GM12878 (cell line): ENCODE measurements around the gene NTM. TPM values are rescaled to one million over a fixed set of nuclear protein-coding genes. Genes with fewer than 3 reads are reported as not detected.

Source experiments
- ATAC-seq: fragments of 200-7000 bp; cut with Tn5 transposase; 3 replicates; pipeline ENCODE4 v1.9.1; 2020; ENCODE audit warnings: mild to moderate bottlenecking, moderate library complexity
- BruUV-seq: library from RNA; stranded (reverse); fragments of 400-500 nt; replicated peaks from 2 replicates; lab custom pipeline; 2021; lab: Mats Ljungman, UMichigan
- CTCF ChIA-PET: fragments of 300-600 bp; sonication (Branson Sonifier 250); formaldehyde crosslinking; extraction: SDS; loops from one replicate; lab custom pipeline; 2021; ENCODE audit warnings: inconsistent platforms; lab: Yijun Ruan, JAX
- POLR2A ChIA-PET: fragments of 350-600 bp; formaldehyde crosslinking; extraction: SDS; loops from one replicate; lab custom pipeline; 2021; ENCODE audit warnings: inconsistent platforms; lab: Charles Lee
- RAD21 ChIA-PET: fragments of 300-600 bp; sonication (Branson Sonifier 250); formaldehyde crosslinking; loops from one replicate; lab custom pipeline; 2023; ENCODE audit warnings: antibody characterized with exemption; ENCODE audit not compliant: unreplicated experiment; lab: Charles Lee
- SMC1A ChIA-PET: fragments of 300-600 bp; sonication (Branson Sonifier 250); formaldehyde crosslinking; loops from one replicate; lab custom pipeline; 2023; ENCODE audit not compliant: unreplicated experiment, uncharacterized antibody; lab: Charles Lee
- DNase-seq: peaks from one replicate; pipeline ENCODE4 v3.0.0-alpha.2; 2011; ENCODE audit warnings: low read depth, low spot score
- FAIRE-seq: peaks from 3 replicates; lab custom pipeline; 2011; peaks lifted over from hg19 to GRCh38; lab: Jason Lieb, UNC
- H2AFZ ChIP-seq: 2 replicates; pipeline ENCODE4 v1.6.0; 2011; ENCODE audit warnings: low read depth, low read length, control low read depth; ENCODE audit not compliant: control insufficient read depth
- H3K27ac ChIP-seq: 2 replicates; pipeline ENCODE4 v1.5.1; 2011; ENCODE audit warnings: control low read depth; ENCODE audit not compliant: control insufficient read depth, insufficient read depth
- H3K27me3 ChIP-seq, 2 experiments: replicated peaks in 1 of 2; 2 replicates each; pipeline versions ENCODE4 v1.6.0 to v1.6.1; 2011; ENCODE audit warnings: low read length in 1 of 2; ENCODE audit not compliant: control insufficient read depth in 2 of 2, insufficient read depth in 2 of 2
- H3K36me3 ChIP-seq, 2 experiments: 2 replicates each; pipeline ENCODE4 v1.5.1; 2011; ENCODE audit warnings: low read length in 1 of 2; ENCODE audit not compliant: control insufficient read depth in 2 of 2, insufficient read depth in 2 of 2
- H3K4me1 ChIP-seq: 2 replicates; pipeline ENCODE4 v1.6.1; 2011; ENCODE audit warnings: mild to moderate bottlenecking, low read length, moderate library complexity, mixed read lengths; ENCODE audit not compliant: control insufficient read depth, insufficient read depth
- H3K4me2 ChIP-seq: 2 replicates; pipeline ENCODE4 v1.6.0; 2011; ENCODE audit warnings: control low read depth; ENCODE audit not compliant: control insufficient read depth, insufficient read depth
- H3K4me3 ChIP-seq: fragments of 200-600 bp; sonication (generic); 2 replicates; pipeline ENCODE4 v1.5.1; 2016
- H3K79me2 ChIP-seq: 2 replicates; pipeline ENCODE4 v1.6.0; 2011; ENCODE audit warnings: low read length; ENCODE audit not compliant: control insufficient read depth, insufficient read depth
- H3K9ac ChIP-seq: 2 replicates; pipeline ENCODE4 v1.8.0; 2011; ENCODE audit warnings: low read length, control low read depth, mixed read lengths; ENCODE audit not compliant: control insufficient read depth, insufficient read depth
- H3K9me3 ChIP-seq: replicated peaks from 3 replicates; pipeline ENCODE4 v1.5.1; 2011; ENCODE audit warnings: mild to moderate bottlenecking, low read length; ENCODE audit not compliant: control insufficient read depth, insufficient read depth
- H4K20me1 ChIP-seq: 2 replicates; pipeline ENCODE4 v1.6.0; 2011; ENCODE audit not compliant: control insufficient read depth, insufficient read depth
- BHLHE40 ChIP-seq, 2 experiments: fragments of 450-650 bp in 1 of 2; IDR thresholded peaks; 2 replicates each; pipeline ENCODE4 v1.6.1; 2011 to 2017; ENCODE audit warnings: low read depth in 2 of 2, borderline replicate concordance in 1 of 2, improper control_type of control experiment in 1 of 2, low read length in 1 of 2, mild to moderate bottlenecking in 1 of 2
- DPF2 ChIP-seq: fragments of 450-650 bp; IDR thresholded peaks from 2 replicates; pipeline ENCODE4 v1.6.1; 2017; ENCODE audit warnings: mild to moderate bottlenecking
- EED ChIP-seq: sonication (generic); IDR thresholded peaks from 2 replicates; pipeline ENCODE4 v1.6.1; 2016; ENCODE audit warnings: antibody characterized with exemption, low read depth
- EP300 ChIP-seq, 2 experiments: fragments of 150-350 bp in 1 of 2; IDR thresholded peaks; 2 replicates each; pipeline ENCODE4 v1.6.1; 2011 to 2012; ENCODE audit warnings: low read depth in 2 of 2, low read length in 2 of 2, borderline replicate concordance in 1 of 2, improper control_type of control experiment in 1 of 2, inconsistent platforms in 1 of 2; ENCODE audit not compliant: control insufficient read depth in 1 of 2
- FOXK2 ChIP-seq: fragments of 450-650 bp; IDR thresholded peaks from 2 replicates; pipeline ENCODE4 v1.6.1; 2017; ENCODE audit warnings: mild to moderate bottlenecking, moderate library complexity
- IRF4 ChIP-seq: IDR thresholded peaks from 2 replicates; pipeline ENCODE4 v1.6.1; 2011; ENCODE audit warnings: low read depth, low read length
- LARP7 ChIP-seq: fragments of 450-650 bp; IDR thresholded peaks from 2 replicates; pipeline ENCODE4 v1.6.1; 2017; ENCODE audit warnings: mild to moderate bottlenecking
- NFIC ChIP-seq: IDR thresholded peaks from 2 replicates; pipeline ENCODE4 v1.6.1; 2012; ENCODE audit warnings: low read depth, mild to moderate bottlenecking, inconsistent platforms, low read length, moderate library complexity
- PML ChIP-seq: IDR thresholded peaks from 2 replicates; pipeline ENCODE4 v1.6.1; 2012; ENCODE audit warnings: low read length, inconsistent platforms
- POLR2A ChIP-seq: IDR thresholded peaks from 2 replicates; pipeline ENCODE4 v1.6.1; 2011; ENCODE audit warnings: low read depth, mild to moderate bottlenecking, low read length
- POLR2AphosphoS2 ChIP-seq: IDR thresholded peaks from 2 replicates; pipeline ENCODE4 v1.6.1; 2011; ENCODE audit warnings: low read depth, mild to moderate bottlenecking, low read length, improper control_type of control experiment, moderate library complexity
- RAD21 ChIP-seq: IDR thresholded peaks from 2 replicates; pipeline ENCODE4 v1.6.1; 2011; ENCODE audit warnings: mild to moderate bottlenecking, low read depth, low read length, moderate library complexity; ENCODE audit not compliant: insufficient read depth
- RAD51 ChIP-seq: fragments of 450-650 bp; IDR thresholded peaks from 2 replicates; pipeline ENCODE4 v1.6.1; 2016; ENCODE audit warnings: moderate library complexity, mild to moderate bottlenecking, inconsistent platforms
- TCF7 ChIP-seq: IDR thresholded peaks from 2 replicates; pipeline ENCODE4 v1.6.1; 2014; ENCODE audit warnings: antibody characterized with exemption, borderline replicate concordance
- USF1 ChIP-seq: IDR thresholded peaks from 2 replicates; pipeline ENCODE4 v1.6.1; 2011; ENCODE audit warnings: borderline replicate concordance, low read depth, mild to moderate bottlenecking, moderate library complexity, mixed read lengths, low read length; ENCODE audit not compliant: insufficient read depth; ENCODE audit errors: extremely low read length
- ZNF274 ChIP-seq: IDR thresholded peaks from one replicate; pipeline ENCODE4 v1.8.0; 2011; ENCODE audit not compliant: insufficient read length, insufficient read depth
- WGBS: methylation state at CpG from one replicate; pipeline ENCODE4 v1.1.6; 2016; ENCODE audit warnings: low lambda C conversion rate; ENCODE audit not compliant: insufficient replicate concordance, insufficient coverage; ENCODE audit errors: missing lambda C conversion rate; 5-methylcytosine and 5-hydroxymethylcytosine counted together
- in situ Hi-C: fragments of 300-500 bp; cut with MboI; formaldehyde crosslinking; loops from 9 replicates; pipeline ENCODE4 v1.14.3; 2018; ENCODE audit warnings: mixed read lengths
- intact Hi-C: fragments of 100-400 bp; cut with micrococcal nuclease; formaldehyde crosslinking; loops from one replicate; pipeline ENCODE4 v1.14.2; 2022; ENCODE audit not compliant: unreplicated experiment
- polyA plus RNA-seq, 11 experiments: library from polyadenylated mRNA; depleted of rRNA in 4 of 11; unstranded in 6 of 11; stranded (reverse) in 5 of 11; fragments of >200 nt; fragmentation: Nextera tagmentation in 4 of 11; fragmentation: Illumina TruSeq in 1 of 11; extraction: Ambion mirVana in 4 of 11; extraction: Trizol in 1 of 11; gene quantifications; 1 replicate in 1 of 11; 2 replicates in 10 of 11; pipeline versions ENCODE4 v1.2.1 to v1.2.3, GENCODE V29; 2011 to 2016; ENCODE audit warnings: inconsistent platforms in 2 of 11, missing spikeins in 2 of 11, low read depth in 1 of 11
- total RNA-seq, 4 experiments: library from RNA; depleted of rRNA in 3 of 4; stranded (reverse); fragments of >200 nt in 3 of 4; fragmentation: Illumina TruSeq in 1 of 4; extraction: Trizol in 1 of 4; gene quantifications; 2 replicates each; pipeline versions ENCODE4 v1.2.1 to v1.2.3, GENCODE V29; 2013 to 2021
- TF ChIP-seq, protein P1 (sequence below): fragments of 150-350 bp; IDR thresholded peaks from 2 replicates; pipeline ENCODE4 v1.6.1; 2016; ENCODE audit warnings: low read depth, low read length
- TF ChIP-seq, protein P2 (sequence below): IDR thresholded peaks from 2 replicates; pipeline ENCODE4 v1.6.1; 2012; ENCODE audit warnings: low read depth, low read length, improper control_type of control experiment

NTM gene
- total and polyA plus RNA-seq, 10 of the 15 experiments (the other 5 are each of a cell fraction or from before 2014, with no cell fraction given): not detected

DNA sequence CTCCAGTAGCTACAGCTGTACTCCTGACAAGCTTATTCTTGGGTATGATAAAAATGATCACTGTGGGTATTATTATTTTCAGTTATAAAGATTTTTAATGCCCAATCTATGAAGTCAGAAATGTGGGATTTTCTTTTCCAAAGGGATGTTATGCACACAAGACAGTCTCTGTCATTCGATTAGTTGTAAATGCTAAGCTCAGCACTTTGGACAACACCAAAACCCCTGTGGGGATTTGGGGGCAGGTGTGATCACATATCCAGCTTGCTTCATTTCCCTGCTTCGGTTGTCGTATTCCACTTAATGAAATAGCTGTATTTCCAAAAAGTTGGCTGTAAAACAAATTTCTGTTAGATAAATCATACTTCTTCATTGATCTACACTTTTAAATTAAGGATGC, 931.5 kb downstream of the NTM start:
- POLR2A ChIA-PET: no interaction called here
- Histone ChIP-seq H3K4me1 (no peaks in the 10 kb centered on the region), H3K27ac (no peak overlapping the region), H3K4me2 (no peak overlapping the region), H3K9me3 (no peaks in the 10 kb centered on the region; the same call in 1 of the 3 replicates), H3K79me2 (no peaks in the 10 kb centered on the region), H3K9ac (no peak overlapping the region), H3K27me3 (no peaks in the 10 kb centered on the region), H4K20me1 (no peaks in the 10 kb centered on the region), H3K36me3 (no peaks in the 10 kb centered on the region), H2AFZ (no peak overlapping the region), H3K4me3 (no peak overlapping the region)
- FAIRE-seq (no peak), ATAC-seq (no peak), DNase-seq (no peak)
- 19% methylated on average over 3 of the region's 3 CpGs for WGBS
- in situ Hi-C loops: no loop called here
- RAD21 ChIA-PET: no interaction called here
- BruUV-seq: no TSS peak
- SMC1A ChIA-PET: interaction anchor here (1.1 to 1.3 kb wide), 2 partner anchors 23 to 163 kb away, joined by 3 to 4 read pairs; no protein-coding TSS in a partner anchor
- CTCF ChIA-PET: interaction anchor here (2.1 to 5.7 kb wide), 2 partner anchors 10 to 100 kb away, joined by 7 to 54 read pairs; no protein-coding TSS in a partner anchor
- intact Hi-C loops: no loop called here
- no peak for TF ChIP-seq LARP7
- TF ChIP-seq IRF4: no peak
- TF ChIP-seq TCF7: no peak
- TF ChIP-seq USF1: no peak
- TF ChIP-seq NFIC: no peak
- TF ChIP-seq RAD51: no peak
- no peak for TF ChIP-seq ZNF274
- TF ChIP-seq POLR2AphosphoS2: no peak
- no peak for TF ChIP-seq DPF2
- TF ChIP-seq EP300 (IDR thresholded peaks at IDR 0.05; ENCODE audit: borderline replicate concordance in 1 of 2, control insufficient read depth in 1 of 2, low read depth in 2 of 2, low read length in 2 of 2): no peak
- TF ChIP-seq POLR2A: no peak
- TF ChIP-seq EED: no peak
- TF ChIP-seq PML: no peak
- TF ChIP-seq RAD21: no peak
- no peak for TF ChIP-seq BHLHE40 (IDR thresholded peaks at IDR 0.05; ENCODE audit: borderline replicate concordance in 1 of 2, low read depth in 2 of 2, low read length in 1 of 2)
- TF ChIP-seq, protein P1, sequence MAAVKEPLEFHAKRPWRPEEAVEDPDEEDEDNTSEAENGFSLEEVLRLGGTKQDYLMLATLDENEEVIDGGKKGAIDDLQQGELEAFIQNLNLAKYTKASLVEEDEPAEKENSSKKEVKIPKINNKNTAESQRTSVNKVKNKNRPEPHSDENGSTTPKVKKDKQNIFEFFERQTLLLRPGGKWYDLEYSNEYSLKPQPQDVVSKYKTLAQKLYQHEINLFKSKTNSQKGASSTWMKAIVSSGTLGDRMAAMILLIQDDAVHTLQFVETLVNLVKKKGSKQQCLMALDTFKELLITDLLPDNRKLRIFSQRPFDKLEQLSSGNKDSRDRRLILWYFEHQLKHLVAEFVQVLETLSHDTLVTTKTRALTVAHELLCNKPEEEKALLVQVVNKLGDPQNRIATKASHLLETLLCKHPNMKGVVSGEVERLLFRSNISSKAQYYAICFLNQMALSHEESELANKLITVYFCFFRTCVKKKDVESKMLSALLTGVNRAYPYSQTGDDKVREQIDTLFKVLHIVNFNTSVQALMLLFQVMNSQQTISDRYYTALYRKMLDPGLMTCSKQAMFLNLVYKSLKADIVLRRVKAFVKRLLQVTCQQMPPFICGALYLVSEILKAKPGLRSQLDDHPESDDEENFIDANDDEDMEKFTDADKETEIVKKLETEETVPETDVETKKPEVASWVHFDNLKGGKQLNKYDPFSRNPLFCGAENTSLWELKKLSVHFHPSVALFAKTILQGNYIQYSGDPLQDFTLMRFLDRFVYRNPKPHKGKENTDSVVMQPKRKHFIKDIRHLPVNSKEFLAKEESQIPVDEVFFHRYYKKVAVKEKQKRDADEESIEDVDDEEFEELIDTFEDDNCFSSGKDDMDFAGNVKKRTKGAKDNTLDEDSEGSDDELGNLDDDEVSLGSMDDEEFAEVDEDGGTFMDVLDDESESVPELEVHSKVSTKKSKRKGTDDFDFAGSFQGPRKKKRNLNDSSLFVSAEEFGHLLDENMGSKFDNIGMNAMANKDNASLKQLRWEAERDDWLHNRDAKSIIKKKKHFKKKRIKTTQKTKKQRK: no peak
- no peak for TF ChIP-seq FOXK2
- TF ChIP-seq, protein P2, sequence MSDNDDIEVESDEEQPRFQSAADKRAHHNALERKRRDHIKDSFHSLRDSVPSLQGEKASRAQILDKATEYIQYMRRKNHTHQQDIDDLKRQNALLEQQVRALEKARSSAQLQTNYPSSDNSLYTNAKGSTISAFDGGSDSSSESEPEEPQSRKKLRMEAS: no peak
